ENCODE data around the gene FBXW11. TPM values are rescaled to one million over a fixed set of nuclear protein-coding genes. Genes with fewer than 3 reads are reported as not detected.

The FBXW11 gene
- total and polyA plus RNA-seq, 2 donors from 2014 or later: 16.0 to 44.4 TPM

GRCh38 chr5:171969288-171969880 is 37.1 kb downstream of the FBXW11 start:
- no peak overlapping the region for H3K27ac ChIP-seq (ENCODE audit: low read depth in 2 of 2, low read length in 2 of 2)
- intact Hi-C loops (cut with DNase I): no loop called here
- H3K36me3 ChIP-seq (ENCODE audit: control insufficient read depth in 2 of 3, insufficient read depth in 3 of 3, low read length in 3 of 3): no peaks in the 10 kb centered on the region
- H3K4me3 ChIP-seq (ENCODE audit: low read length in 3 of 3): no peak overlapping the region
- H3K9ac ChIP-seq (ENCODE audit: low read length in 3 of 3): no peak overlapping the region
- FAIRE-seq (no peak), DNase-seq (no peak)
- H3K4me1 ChIP-seq (ENCODE audit: control insufficient read depth in 2 of 3, insufficient read depth in 2 of 3, low read depth in 1 of 3, low read length in 3 of 3): peaks cover 0 to 2% (median 0%) of the 10 kb centered on the region in 3 donors
- TF ChIP-seq, protein P1, sequence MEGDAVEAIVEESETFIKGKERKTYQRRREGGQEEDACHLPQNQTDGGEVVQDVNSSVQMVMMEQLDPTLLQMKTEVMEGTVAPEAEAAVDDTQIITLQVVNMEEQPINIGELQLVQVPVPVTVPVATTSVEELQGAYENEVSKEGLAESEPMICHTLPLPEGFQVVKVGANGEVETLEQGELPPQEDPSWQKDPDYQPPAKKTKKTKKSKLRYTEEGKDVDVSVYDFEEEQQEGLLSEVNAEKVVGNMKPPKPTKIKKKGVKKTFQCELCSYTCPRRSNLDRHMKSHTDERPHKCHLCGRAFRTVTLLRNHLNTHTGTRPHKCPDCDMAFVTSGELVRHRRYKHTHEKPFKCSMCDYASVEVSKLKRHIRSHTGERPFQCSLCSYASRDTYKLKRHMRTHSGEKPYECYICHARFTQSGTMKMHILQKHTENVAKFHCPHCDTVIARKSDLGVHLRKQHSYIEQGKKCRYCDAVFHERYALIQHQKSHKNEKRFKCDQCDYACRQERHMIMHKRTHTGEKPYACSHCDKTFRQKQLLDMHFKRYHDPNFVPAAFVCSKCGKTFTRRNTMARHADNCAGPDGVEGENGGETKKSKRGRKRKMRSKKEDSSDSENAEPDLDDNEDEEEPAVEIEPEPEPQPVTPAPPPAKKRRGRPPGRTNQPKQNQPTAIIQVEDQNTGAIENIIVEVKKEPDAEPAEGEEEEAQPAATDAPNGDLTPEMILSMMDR (IDR thresholded peaks at IDR 0.05; ENCODE audit: borderline replicate concordance, extremely low read depth, insufficient read depth): no peak
- H3K27me3 ChIP-seq (ENCODE audit: control insufficient read depth, insufficient read depth, low read length): no peaks in the 10 kb centered on the region
- no peaks in the 10 kb centered on the region for H3K9me3 ChIP-seq (ENCODE audit: control insufficient read depth in 2 of 3, insufficient read depth in 1 of 3, low read length in 3 of 3)

- Histone ChIP-seq H3K36me3 (ENCODE audit: control insufficient read depth in 2 of 3, insufficient read depth in 3 of 3, low read length in 3 of 3) (no peaks in the 10 kb centered on the region), H3K9me3 (ENCODE audit: control insufficient read depth in 2 of 3, insufficient read depth in 1 of 3, low read length in 3 of 3) (no peaks in the 10 kb centered on the region), H3K4me1 (ENCODE audit: control insufficient read depth in 2 of 3, insufficient read depth in 2 of 3, low read depth in 1 of 3, low read length in 3 of 3) (peaks cover 0 to 2% (median 0%) of the 10 kb centered on the region in 3 donors), H3K27me3 (ENCODE audit: control insufficient read depth, insufficient read depth, low read length) (no peaks in the 10 kb centered on the region), H3K27ac (ENCODE audit: low read depth in 2 of 2, low read length in 2 of 2) (no peak overlapping the region), H3K9ac (ENCODE audit: low read length in 3 of 3) (no peak overlapping the region), H3K4me3 (ENCODE audit: low read length in 3 of 3) (no peak overlapping the region)
- intact Hi-C loops (cut with DNase I): no loop called here
- TF ChIP-seq, protein P1 (IDR thresholded peaks at IDR 0.05; ENCODE audit: borderline replicate concordance, extremely low read depth, insufficient read depth): no peak
- DNase-seq (no peak), FAIRE-seq (no peak)
Observed at GRCh38 chr5:171968531-171968930, 37.9 kb downstream of the FBXW11 start.

DNA sequence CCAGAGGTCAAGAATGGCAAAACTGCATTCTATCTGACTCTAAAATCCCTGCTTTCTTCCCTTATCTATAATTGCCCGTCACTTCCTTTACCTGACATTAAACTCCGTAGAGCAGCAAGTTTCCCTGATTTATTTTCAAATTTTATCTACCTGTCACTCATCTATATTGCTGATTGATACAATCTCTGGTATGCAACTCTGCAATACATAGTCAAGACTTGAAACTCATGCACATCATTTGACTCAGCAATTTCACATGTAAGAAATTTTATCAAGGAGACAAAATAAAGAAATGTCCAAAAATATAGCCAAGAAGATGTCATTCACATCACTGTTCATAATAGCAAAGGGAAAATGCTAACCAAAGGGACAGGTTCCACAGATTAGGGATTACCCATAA is 39.5 kb downstream of the FBXW11 start:
- Histone ChIP-seq H3K4me3 (ENCODE audit: low read length in 3 of 3) (no peak overlapping the region), H3K9me3 (ENCODE audit: control insufficient read depth in 2 of 3, insufficient read depth in 1 of 3, low read length in 3 of 3) (no peaks in the 10 kb centered on the region), H3K27me3 (ENCODE audit: control insufficient read depth, insufficient read depth, low read length) (no peaks in the 10 kb centered on the region), H3K27ac (ENCODE audit: low read depth in 2 of 2, low read length in 2 of 2) (no peak overlapping the region), H3K9ac (ENCODE audit: low read length in 3 of 3) (no peak overlapping the region), H3K4me1 (ENCODE audit: control insufficient read depth in 2 of 3, insufficient read depth in 2 of 3, low read depth in 1 of 3, low read length in 3 of 3) (peaks cover 0 to 2% (median 0%) of the 10 kb centered on the region in 3 donors), H3K36me3 (ENCODE audit: control insufficient read depth in 2 of 3, insufficient read depth in 3 of 3, low read length in 3 of 3) (no peaks in the 10 kb centered on the region)
- no peak for DNase-seq
- TF ChIP-seq, protein P1 (IDR thresholded peaks at IDR 0.05; ENCODE audit: borderline replicate concordance, extremely low read depth, insufficient read depth): no peak
- intact Hi-C loops (cut with DNase I): no loop called here
- no peak for FAIRE-seq

- peak in 1 of 5 donors; percentile 25 for DNase-seq
- Histone ChIP-seq H3K9ac (ENCODE audit: low read length in 3 of 3) (no peak overlapping the region), H3K4me3 (ENCODE audit: low read length in 3 of 3) (no peak overlapping the region), H3K36me3 (ENCODE audit: control insufficient read depth in 2 of 3, insufficient read depth in 3 of 3, low read length in 3 of 3) (no peaks in the 10 kb centered on the region), H3K27ac (ENCODE audit: low read depth in 2 of 2, low read length in 2 of 2) (no peak overlapping the region), H3K27me3 (ENCODE audit: control insufficient read depth, insufficient read depth, low read length) (no peaks in the 10 kb centered on the region), H3K4me1 (ENCODE audit: control insufficient read depth in 2 of 3, insufficient read depth in 2 of 3, low read depth in 1 of 3, low read length in 3 of 3) (peaks cover 0 to 2% (median 0%) of the 10 kb centered on the region in 3 donors), H3K9me3 (ENCODE audit: control insufficient read depth in 2 of 3, insufficient read depth in 1 of 3, low read length in 3 of 3) (no peaks in the 10 kb centered on the region)
- TF ChIP-seq, protein P1 (IDR thresholded peaks at IDR 0.05; ENCODE audit: borderline replicate concordance, extremely low read depth, insufficient read depth): no peak
- FAIRE-seq: no peak
- intact Hi-C loops (cut with DNase I): no loop called here
Observed at GRCh38 chr5:171966270-171966669, 40.2 kb downstream of the FBXW11 start.
